BE2C (cell line): Measurements from ENCODE around the gene COL27A1.

ENCODE experiments used
- DNase-seq: peaks from one replicate; pipeline ENCODE4 v3.0.0-alpha.2; 2020
- H3K27me3 ChIP-seq: fragments of 250-450 bp; sonication (Bioruptor Pico); 2 replicates; pipeline ENCODE4 v1.5.1; 2020; ENCODE audit warnings: mild to moderate bottlenecking
- H3K36me3 ChIP-seq: fragments of 250-450 bp; sonication (Bioruptor Pico); 2 replicates; pipeline ENCODE4 v1.5.1; 2020; ENCODE audit warnings: mild to moderate bottlenecking
- H3K4me1 ChIP-seq: fragments of 250-450 bp; sonication (Bioruptor Pico); 2 replicates; pipeline ENCODE4 v1.5.1; 2020
- H3K4me3 ChIP-seq: 2 replicates; pipeline ENCODE4 v1.5.1; 2011; ENCODE audit warnings: low read depth, low read length
- H3K9me3 ChIP-seq: fragments of 250-450 bp; sonication (Bioruptor Pico); 2 replicates; pipeline ENCODE4 v1.5.1; 2020
- TF ChIP-seq, protein P1 (sequence below): IDR thresholded peaks from 2 replicates; pipeline ENCODE4 v1.5.1; 2012; ENCODE audit warnings: mild to moderate bottlenecking, low read depth, low read length

COL27A1 gene

DNA sequence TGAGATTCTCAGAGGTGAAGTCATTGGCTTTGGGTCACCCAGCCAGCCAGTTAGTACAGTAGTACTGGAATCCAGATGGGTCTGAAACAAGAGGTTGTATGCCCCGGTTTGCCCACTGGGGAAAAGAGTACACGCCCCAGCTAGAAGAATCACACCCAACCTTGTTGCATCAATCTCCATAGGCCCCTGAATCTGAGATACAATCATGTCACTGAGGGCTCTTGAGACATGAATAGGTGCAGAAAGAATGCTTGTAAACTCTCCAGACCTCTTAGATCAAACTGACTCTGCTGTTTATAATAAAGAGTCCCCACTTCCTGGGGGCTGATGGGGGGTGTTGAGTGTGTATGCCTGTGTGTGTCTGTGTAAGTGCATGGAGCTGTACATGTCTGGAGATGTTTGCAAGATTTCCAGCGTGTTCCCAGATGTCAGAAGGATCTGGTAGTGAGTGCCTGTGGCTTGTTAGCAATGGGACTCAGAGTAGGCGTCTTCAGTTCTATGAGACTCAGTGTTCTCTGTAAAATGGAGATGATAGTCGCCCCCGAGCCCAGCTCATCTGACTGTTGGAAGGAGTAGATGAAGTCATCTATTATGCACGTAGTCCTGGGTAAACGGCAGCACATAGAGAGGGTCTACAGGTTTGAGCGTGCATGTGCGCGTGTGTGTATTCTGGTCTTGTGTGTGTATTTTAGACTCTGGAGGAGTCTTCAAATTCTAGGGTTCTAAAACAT lies 48.2 kb downstream of the COL27A1 start:
- Histone ChIP-seq H3K4me1 (no peaks in the 10 kb centered on the region), H3K9me3 (no peaks in the 10 kb centered on the region), H3K36me3 (no peaks in the 10 kb centered on the region), H3K4me3 (no peak overlapping the region), H3K27me3 (no peaks in the 10 kb centered on the region)
- TF ChIP-seq, protein P1, sequence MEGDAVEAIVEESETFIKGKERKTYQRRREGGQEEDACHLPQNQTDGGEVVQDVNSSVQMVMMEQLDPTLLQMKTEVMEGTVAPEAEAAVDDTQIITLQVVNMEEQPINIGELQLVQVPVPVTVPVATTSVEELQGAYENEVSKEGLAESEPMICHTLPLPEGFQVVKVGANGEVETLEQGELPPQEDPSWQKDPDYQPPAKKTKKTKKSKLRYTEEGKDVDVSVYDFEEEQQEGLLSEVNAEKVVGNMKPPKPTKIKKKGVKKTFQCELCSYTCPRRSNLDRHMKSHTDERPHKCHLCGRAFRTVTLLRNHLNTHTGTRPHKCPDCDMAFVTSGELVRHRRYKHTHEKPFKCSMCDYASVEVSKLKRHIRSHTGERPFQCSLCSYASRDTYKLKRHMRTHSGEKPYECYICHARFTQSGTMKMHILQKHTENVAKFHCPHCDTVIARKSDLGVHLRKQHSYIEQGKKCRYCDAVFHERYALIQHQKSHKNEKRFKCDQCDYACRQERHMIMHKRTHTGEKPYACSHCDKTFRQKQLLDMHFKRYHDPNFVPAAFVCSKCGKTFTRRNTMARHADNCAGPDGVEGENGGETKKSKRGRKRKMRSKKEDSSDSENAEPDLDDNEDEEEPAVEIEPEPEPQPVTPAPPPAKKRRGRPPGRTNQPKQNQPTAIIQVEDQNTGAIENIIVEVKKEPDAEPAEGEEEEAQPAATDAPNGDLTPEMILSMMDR: no peak
- no peak for DNase-seq

GRCh38 chr9:114204265-114204664 lies 48.9 kb downstream of the COL27A1 start:
- Histone ChIP-seq H3K4me3 (no peak overlapping the region), H3K9me3 (no peaks in the 10 kb centered on the region), H3K27me3 (no peaks in the 10 kb centered on the region), H3K4me1 (no peaks in the 10 kb centered on the region), H3K36me3 (no peaks in the 10 kb centered on the region)
- DNase-seq: no peak
- TF ChIP-seq, protein P1: no peak

GRCh38 chr9:114205171-114206015 lies 50.1 kb downstream of the COL27A1 start:
- Histone ChIP-seq H3K4me1 (no peaks in the 10 kb centered on the region), H3K27me3 (no peaks in the 10 kb centered on the region), H3K36me3 (no peaks in the 10 kb centered on the region), H3K9me3 (no peaks in the 10 kb centered on the region), H3K4me3 (no peak overlapping the region)
- DNase-seq: no peak
- TF ChIP-seq, protein P1: no peak

DNA sequence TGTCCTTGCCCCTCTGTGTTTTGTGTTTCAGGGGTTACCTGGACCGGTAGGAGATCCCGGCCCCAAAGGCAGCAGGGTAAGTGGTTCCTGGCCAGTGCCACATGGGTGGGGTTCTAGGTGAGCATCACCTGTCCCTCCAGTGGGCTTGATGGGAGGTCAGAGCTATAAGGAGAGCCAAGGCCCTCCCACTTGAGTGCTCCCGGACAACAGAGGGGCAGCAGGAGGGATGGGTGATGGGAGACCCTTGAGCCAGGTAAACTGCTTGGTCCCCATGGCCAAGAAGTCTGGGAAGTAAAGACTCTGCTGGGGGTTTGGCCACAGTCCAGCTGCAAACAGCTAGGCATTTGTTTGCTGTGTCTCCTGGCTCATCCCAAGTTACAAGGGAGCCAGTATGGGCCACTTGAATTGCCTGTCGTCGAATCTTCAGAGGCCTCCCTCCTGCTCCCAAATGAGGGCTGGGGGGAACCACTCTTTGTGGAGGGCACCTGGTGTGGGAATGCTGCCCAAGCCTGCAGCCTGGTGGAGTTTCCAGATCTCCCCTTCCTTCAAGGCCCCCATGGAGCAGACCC lies 51.0 kb downstream of the COL27A1 start:
- no peaks in the 10 kb centered on the region for H3K36me3 ChIP-seq
- H3K27me3 ChIP-seq: no peaks in the 10 kb centered on the region
- no peaks in the 10 kb centered on the region for H3K9me3 ChIP-seq
- no peak overlapping the region for H3K4me3 ChIP-seq
- DNase-seq: no peak
- TF ChIP-seq, protein P1: no peak
- no peaks in the 10 kb centered on the region for H3K4me1 ChIP-seq

DNA sequence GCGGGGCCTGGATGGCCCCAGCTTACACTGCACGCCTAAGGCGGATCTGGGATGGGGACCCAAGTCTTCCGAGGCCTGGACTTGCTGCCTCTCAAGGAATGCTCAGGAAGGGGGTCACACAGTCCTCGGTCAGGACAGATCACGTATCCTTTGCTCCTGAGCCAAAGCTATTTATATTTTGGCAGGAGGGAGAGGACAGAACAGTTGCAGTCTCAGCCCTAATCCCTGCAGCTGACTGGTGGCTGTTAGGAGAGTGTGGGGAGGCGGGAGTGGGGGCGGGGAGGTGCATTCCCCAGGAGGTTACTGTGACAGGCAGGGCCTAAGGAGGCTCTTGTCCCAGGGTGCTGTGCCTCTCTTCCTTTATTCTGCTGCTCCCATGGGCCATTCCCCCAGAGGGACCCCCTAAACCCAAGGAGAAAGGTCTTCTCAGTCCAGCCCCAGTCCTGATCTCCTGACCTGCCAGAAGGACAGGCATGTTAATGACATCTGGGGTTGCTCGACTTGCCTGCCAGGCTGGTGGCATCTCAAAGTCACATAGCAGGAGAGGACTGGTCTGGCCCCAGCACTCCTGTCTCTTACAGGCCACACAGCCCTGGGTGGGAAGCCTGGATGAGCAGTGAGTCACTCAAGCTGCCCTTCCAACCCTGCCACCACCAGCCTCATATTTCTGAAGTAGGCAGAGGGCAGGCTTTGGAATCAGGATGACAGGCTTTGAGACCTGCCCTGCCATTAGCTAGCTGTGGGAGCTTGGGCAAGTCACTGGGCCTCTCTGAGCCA lies 51.9 kb downstream of the COL27A1 start:
- Histone ChIP-seq H3K9me3 (no peaks in the 10 kb centered on the region), H3K36me3 (no peaks in the 10 kb centered on the region), H3K27me3 (no peaks in the 10 kb centered on the region), H3K4me3 (no peak overlapping the region), H3K4me1 (no peaks in the 10 kb centered on the region)
- no peak for DNase-seq
- TF ChIP-seq, protein P1: no peak
